K562 (cell line): Measurements from ENCODE around the gene ZNF500. TPM values are rescaled to one million over a fixed set of nuclear protein-coding genes. Genes with fewer than 3 reads are reported as not detected.

Experiments
- ATAC-seq: fragments of 200-7000 bp; cut with Tn5 transposase; 3 replicates; pipeline ENCODE4 v1.9.1; 2020; ENCODE audit warnings: moderate library complexity
- BruUV-seq: library from RNA; stranded (reverse); fragments of 400-500 nt; replicated peaks from 2 replicates; lab custom pipeline; 2021; lab: Mats Ljungman, UMichigan
- CTCF ChIA-PET: fragments of 300-600 bp; formaldehyde crosslinking; extraction: SDS; loops from one replicate; lab custom pipeline; 2021; ENCODE audit warnings: low intra/inter-chr PET ratio; lab: Yijun Ruan, JAX
- POLR2A ChIA-PET: fragments of 300-600, 350-650 bp; sonication (Branson Sonifier 250); formaldehyde crosslinking; extraction: SDS; loops from one replicate; lab custom pipeline; 2021; ENCODE audit warnings: antibody characterized with exemption, inconsistent platforms; lab: Yijun Ruan, JAX
- DNase-seq, 4 experiments: peaks; one replicate each; pipeline versions ENCODE4 v3.0.0 to v3.0.0-alpha.2; 2011 to 2018; ENCODE audit warnings: low spot score in 3 of 4, mixed read lengths in 3 of 4; ENCODE audit errors: extremely low read depth in 1 of 4
- FAIRE-seq: peaks from 2 replicates; lab custom pipeline; 2011; peaks lifted over from hg19 to GRCh38; lab: Jason Lieb, UNC
- H2AFZ ChIP-seq: 2 replicates; pipeline ENCODE4 v1.6.0; 2011; ENCODE audit warnings: low read depth, low read length, control low read depth, inconsistent platforms
- H3K27ac ChIP-seq: fragments of 200-600 bp; 3 replicates; pipeline ENCODE4 v1.8.0; 2011; ENCODE audit warnings: low read depth, mild to moderate bottlenecking, control low read depth, inconsistent platforms, low read length, moderate library complexity, mixed read lengths; ENCODE audit errors: extremely low read depth
- H3K27me3 ChIP-seq, 2 experiments: fragments of 300-600 bp in 1 of 2; 2 replicates in 1 of 2; 3 replicates in 1 of 2; pipeline versions ENCODE4 v1.6.0 to v1.8.0; 2011; ENCODE audit warnings: inconsistent platforms in 2 of 2, low read length in 2 of 2, mild to moderate bottlenecking in 1 of 2, mixed read lengths in 1 of 2, moderate library complexity in 1 of 2; ENCODE audit not compliant: control insufficient read depth in 2 of 2, insufficient read depth in 2 of 2
- H3K36me3 ChIP-seq: fragments of 300-600 bp; 3 replicates; pipeline ENCODE4 v1.8.0; 2011; ENCODE audit warnings: mild to moderate bottlenecking, low read length, inconsistent platforms; ENCODE audit not compliant: control insufficient read depth, insufficient read depth
- H3K4me1 ChIP-seq, 2 experiments: fragments of 200-600 bp in 1 of 2; replicated peaks in 1 of 2; 2 replicates in 1 of 2; 3 replicates in 1 of 2; pipeline versions ENCODE4 v1.5.1 to v1.8.0; 2011; ENCODE audit warnings: inconsistent platforms in 2 of 2, low read length in 2 of 2, mild to moderate bottlenecking in 1 of 2, mixed read lengths in 1 of 2, moderate library complexity in 1 of 2; ENCODE audit not compliant: control insufficient read depth in 2 of 2, insufficient read depth in 2 of 2
- H3K4me2 ChIP-seq: 2 replicates; pipeline ENCODE4 v1.6.1; 2011; ENCODE audit warnings: low read length, control low read depth, inconsistent platforms, mixed read lengths; ENCODE audit not compliant: insufficient read depth
- H3K4me3 ChIP-seq: fragments of 200-600 bp; sonication (generic), shearing (Covaris generic); 2 replicates; pipeline ENCODE4 v1.5.1; 2016; ENCODE audit warnings: control low read depth, inconsistent platforms
- H3K79me2 ChIP-seq: fragments of 200-600 bp; 3 replicates; pipeline ENCODE4 v1.8.0; 2011; ENCODE audit warnings: low read length, inconsistent platforms; ENCODE audit not compliant: control insufficient read depth, insufficient read depth
- H3K9ac ChIP-seq, 2 experiments: 2 replicates each; pipeline versions ENCODE4 v1.6.0 to v1.6.1; 2011; ENCODE audit warnings: low read depth in 2 of 2, low read length in 2 of 2, control low read depth in 1 of 2, inconsistent platforms in 1 of 2, mild to moderate bottlenecking in 1 of 2, mixed read lengths in 1 of 2; ENCODE audit not compliant: insufficient read depth in 1 of 2
- H3K9me1 ChIP-seq: one replicate; pipeline ENCODE4 v1.6.0; 2011; ENCODE audit warnings: inconsistent platforms, mild to moderate bottlenecking, low read length, moderate library complexity; ENCODE audit not compliant: control insufficient read depth, insufficient read depth
- H3K9me3 ChIP-seq: replicated peaks from 2 replicates; pipeline ENCODE4 v1.5.1; 2011; ENCODE audit warnings: low read depth, low read length, inconsistent platforms; ENCODE audit not compliant: control insufficient read depth, insufficient read depth
- H4K20me1 ChIP-seq: replicated peaks from 2 replicates; pipeline ENCODE4 v1.6.1; 2011; ENCODE audit warnings: low read length, inconsistent platforms, mixed read lengths; ENCODE audit not compliant: control insufficient read depth, insufficient read depth
- BCOR ChIP-seq: fragments of 450-650 bp; IDR thresholded peaks from 2 replicates; pipeline ENCODE4 v1.6.1; 2016
- CBX3 ChIP-seq, 2 experiments: IDR thresholded peaks; 1 replicate in 1 of 2; 2 replicates in 1 of 2; pipeline ENCODE4 v1.6.1; 2012; ENCODE audit warnings: inconsistent platforms in 2 of 2, low read length in 2 of 2, borderline replicate concordance in 1 of 2, control low read depth in 1 of 2
- HCFC1 ChIP-seq: IDR thresholded peaks from 2 replicates; pipeline ENCODE4 v1.6.1; 2012; ENCODE audit warnings: low read depth, low read length, improper control_type of control experiment
- KDM1A ChIP-seq, 2 experiments: fragments of 450-650 bp; IDR thresholded peaks; 2 replicates each; pipeline ENCODE4 v1.6.1; 2016; ENCODE audit warnings: mild to moderate bottlenecking in 2 of 2
- POLR2A ChIP-seq: fragments of 450-650 bp; conservative IDR thresholded peaks from 2 replicates; pipeline ENCODE4 v1.6.1; 2016
- POLR2G ChIP-seq: fragments of 200-400 bp; formaldehyde crosslinking; IDR thresholded peaks from 2 replicates; pipeline ENCODE4 v1.6.1; 2017; ENCODE audit warnings: low read depth, mild to moderate bottlenecking, antibody characterized with exemption, low read length, moderate library complexity
- RBM25 ChIP-seq: fragments of 200-400 bp; formaldehyde crosslinking; IDR thresholded peaks from 2 replicates; pipeline ENCODE4 v1.6.1; 2018; ENCODE audit warnings: low read length, low read depth, moderate library complexity; ENCODE audit not compliant: severe bottlenecking
- RCOR1 ChIP-seq, 2 experiments: IDR thresholded peaks; 2 replicates each; pipeline ENCODE4 v1.6.1; 2012; ENCODE audit warnings: low read depth in 2 of 2, low read length in 2 of 2, borderline replicate concordance in 1 of 2, improper control_type of control experiment in 1 of 2
- ZBTB7A ChIP-seq: IDR thresholded peaks from 2 replicates; pipeline ENCODE4 v1.6.1; 2011; ENCODE audit warnings: low read depth, mild to moderate bottlenecking, low read length, moderate library complexity, borderline replicate concordance; ENCODE audit not compliant: control insufficient read depth
- WGBS: fragments of 100-300 bp; shearing (Covaris generic); methylation state at CpG from one replicate; pipeline ENCODE4 v1.1.6; 2016; ENCODE audit warnings: low coverage, mixed read lengths; ENCODE audit not compliant: insufficient coverage; ENCODE audit errors: missing lambda C conversion rate; 5-methylcytosine and 5-hydroxymethylcytosine counted together
- in situ Hi-C: fragments of 300-500 bp; cut with MboI; formaldehyde crosslinking; loops from 4 replicates; pipeline ENCODE4 v1.15.0; 2018; ENCODE audit warnings: inconsistent platforms, mixed read lengths
- intact Hi-C: fragments of 100-400 bp; cut with micrococcal nuclease; formaldehyde crosslinking; loops from 2 replicates; pipeline ENCODE4 v1.14.2; 2022
- polyA plus RNA-seq, 8 experiments: library from polyadenylated mRNA; depleted of rRNA in 4 of 8; stranded (reverse) in 5 of 8; unstranded in 3 of 8; fragments of >200 nt; fragmentation: Nextera tagmentation in 2 of 8; fragmentation: Illumina TruSeq in 1 of 8; extraction: Ambion mirVana in 2 of 8; extraction: Trizol in 1 of 8; gene quantifications; 2 replicates each; pipeline versions ENCODE4 v1.2.1 to v1.2.3, GENCODE V29; 2011 to 2014; ENCODE audit warnings: inconsistent platforms in 1 of 8, missing spikeins in 1 of 8
- total RNA-seq, 7 experiments: library from RNA; depleted of rRNA in 6 of 7; stranded (reverse); fragments of >200 nt in 6 of 7; fragmentation: Illumina TruSeq in 2 of 7; extraction: Trizol in 2 of 7; gene quantifications; 2 replicates each; pipeline versions ENCODE4 v1.2.1 to v1.2.3, GENCODE V29; 2011 to 2021; ENCODE audit warnings: low replicate concordance in 1 of 7
- TF ChIP-seq, protein P1 (sequence below): IDR thresholded peaks from 2 replicates; pipeline ENCODE4 v1.6.1; 2012; ENCODE audit warnings: low read depth, low read length, improper control_type of control experiment, borderline replicate concordance

The ZNF500 gene
- total and polyA plus RNA-seq, 9 of the 15 experiments (the other 6 are each of a cell fraction or from before 2014, with no cell fraction given): 0.80 to 20.8 (median 5.3) TPM

DNA sequence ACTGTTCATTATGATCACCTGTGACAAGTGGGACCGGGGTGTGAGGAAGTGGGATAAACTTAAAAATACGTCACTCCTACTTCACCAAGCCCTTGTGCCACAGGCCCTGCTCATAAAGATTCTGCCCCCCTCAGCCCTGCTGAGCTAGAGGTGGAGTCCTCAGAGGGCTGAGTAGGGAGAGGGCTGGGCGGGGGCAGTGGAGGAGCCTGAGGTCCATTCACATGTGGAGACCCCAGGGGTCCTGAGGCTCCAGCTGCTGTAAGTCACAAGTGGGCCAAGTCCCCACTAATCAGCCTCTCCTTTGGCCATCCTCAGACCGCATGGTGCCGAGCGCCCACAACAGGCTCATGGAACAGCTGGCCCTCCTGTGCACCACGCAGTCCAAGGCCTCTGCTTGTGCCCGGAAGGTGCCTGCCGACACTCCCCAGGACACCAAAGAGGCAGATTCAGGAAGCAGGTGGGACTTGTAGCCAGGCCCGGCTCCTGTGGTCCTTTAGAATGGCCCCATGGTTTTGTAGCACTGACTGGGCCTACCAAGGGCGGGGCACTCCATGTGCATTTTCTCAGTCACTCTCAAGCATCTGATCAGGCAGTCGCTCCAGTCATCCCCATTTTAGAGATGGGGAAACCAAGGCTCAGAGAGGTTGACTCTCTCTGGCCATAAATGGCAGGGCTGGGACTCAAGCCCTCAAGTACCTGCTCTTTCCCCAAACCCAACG lies 22.2 kb downstream of the ZNF500 start:
- Histone ChIP-seq H2AFZ (no peak overlapping the region), H3K9me3 (no peaks in the 10 kb centered on the region), H3K36me3 (no peaks in the 10 kb centered on the region), H3K9ac (peak overlapping the region in 1 of 2 experiments; percentile 71; a peak in 1 of 4 replicates), H3K4me2 (no peak overlapping the region), H3K79me2 (no peaks in the 10 kb centered on the region), H3K9me1 (no peaks in the 10 kb centered on the region), H3K4me3 (no peak overlapping the region), H3K4me1 (peaks cover 0 to 24% of the 10 kb centered on the region in 2 experiments; a peak in 2 of 5 replicates), H4K20me1 (no peaks in the 10 kb centered on the region), H3K27ac (no peak overlapping the region), H3K27me3 (no peaks in the 10 kb centered on the region)
- POLR2A ChIA-PET: interaction anchor here (0.6 kb wide), 1 partner anchor 233 kb away, joined by 3 read pairs; no protein-coding TSS in a partner anchor
- in situ Hi-C loops (no loop called here), intact Hi-C loops (no loop called here)
- CTCF ChIA-PET: no interaction called here
- DNase-seq (no peak), FAIRE-seq (no peak), ATAC-seq (no peak)
- no TSS peak for BruUV-seq
- peak in 1 of 2 experiments; percentile 55; a peak in 2 of 4 replicates for TF ChIP-seq KDM1A (IDR thresholded peaks at IDR 0.05)
- TF ChIP-seq RBM25: peak; percentile 34
- TF ChIP-seq BCOR: peak; percentile 90
- 0 out of 2 replicates have a peak, but pooled peaks have one; percentile 24 for TF ChIP-seq POLR2G
- TF ChIP-seq POLR2A: no peak
- TF ChIP-seq RCOR1 (IDR thresholded peaks at IDR 0.05; ENCODE audit: borderline replicate concordance in 1 of 2, low read depth in 2 of 2, low read length in 2 of 2): 0 out of 4 replicates have a peak, but pooled peaks of 1 of the 2 experiments have one; percentile 27
- TF ChIP-seq, protein P1, sequence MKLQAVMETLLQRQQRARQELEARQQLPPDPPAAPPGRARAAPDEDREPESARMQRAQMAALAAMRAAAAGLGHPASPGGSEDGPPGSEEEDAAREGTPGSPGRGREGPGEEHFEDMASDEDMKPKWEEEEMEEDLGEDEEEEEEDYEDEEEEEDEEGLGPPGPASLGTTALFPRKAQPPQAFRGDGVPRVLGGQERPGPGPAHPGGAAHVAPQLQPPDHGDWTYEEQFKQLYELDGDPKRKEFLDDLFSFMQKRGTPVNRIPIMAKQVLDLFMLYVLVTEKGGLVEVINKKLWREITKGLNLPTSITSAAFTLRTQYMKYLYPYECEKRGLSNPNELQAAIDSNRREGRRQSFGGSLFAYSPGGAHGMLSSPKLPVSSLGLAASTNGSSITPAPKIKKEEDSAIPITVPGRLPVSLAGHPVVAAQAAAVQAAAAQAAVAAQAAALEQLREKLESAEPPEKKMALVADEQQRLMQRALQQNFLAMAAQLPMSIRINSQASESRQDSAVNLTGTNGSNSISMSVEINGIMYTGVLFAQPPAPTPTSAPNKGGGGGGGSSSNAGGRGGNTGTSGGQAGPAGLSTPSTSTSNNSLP: no peak
- peak; percentile 14; the same call in 1 of the 2 replicates for TF ChIP-seq ZBTB7A
- peak in 1 of 2 experiments; percentile 22; a peak in 1 of 3 replicates for TF ChIP-seq CBX3 (IDR thresholded peaks at IDR 0.05; ENCODE audit: borderline replicate concordance in 1 of 2, low read length in 2 of 2)
- no peak for TF ChIP-seq HCFC1
- WGBS: 67% methylated on average over 13 of the region's 13 CpGs
